Brain microvascular endothelial cell (primary cell): ENCODE data around the gene SYNPO2L.

ENCODE experiments used
- DNase-seq: peaks from one replicate; pipeline ENCODE4 v3.0.0-alpha.2; 2020
- H3K27ac ChIP-seq: fragments of 250-450 bp; sonication (Bioruptor Pico); 2 replicates; pipeline ENCODE4 v1.5.1; 2020; ENCODE audit warnings: mild to moderate bottlenecking, moderate library complexity
- H3K27me3 ChIP-seq: fragments of 250-450 bp; sonication (Bioruptor Pico); replicated peaks from 2 replicates; pipeline ENCODE4 v1.5.1; 2020; ENCODE audit warnings: mild to moderate bottlenecking
- H3K36me3 ChIP-seq: fragments of 250-450 bp; sonication (Bioruptor Pico); replicated peaks from 2 replicates; pipeline ENCODE4 v1.5.1; 2020; ENCODE audit warnings: mild to moderate bottlenecking
- H3K4me3 ChIP-seq: 2 replicates; pipeline ENCODE4 v1.5.1; 2011; ENCODE audit warnings: low read depth, mild to moderate bottlenecking, control low read depth, low read length, moderate library complexity
- in situ Hi-C: cut with HindIII; loops from 2 replicates; pipeline ENCODE4 v1.10.0; 2017; ENCODE audit warnings: low sequenced_read_pairs, low pct_ligation_motif_present
- TF ChIP-seq, protein P1 (sequence below): IDR thresholded peaks from 2 replicates; pipeline ENCODE4 v1.5.1; 2011; ENCODE audit warnings: low read depth, mild to moderate bottlenecking, moderate library complexity, low read length, control low read depth, inconsistent platforms; ENCODE audit errors: missing control alignments

The SYNPO2L gene

DNA sequence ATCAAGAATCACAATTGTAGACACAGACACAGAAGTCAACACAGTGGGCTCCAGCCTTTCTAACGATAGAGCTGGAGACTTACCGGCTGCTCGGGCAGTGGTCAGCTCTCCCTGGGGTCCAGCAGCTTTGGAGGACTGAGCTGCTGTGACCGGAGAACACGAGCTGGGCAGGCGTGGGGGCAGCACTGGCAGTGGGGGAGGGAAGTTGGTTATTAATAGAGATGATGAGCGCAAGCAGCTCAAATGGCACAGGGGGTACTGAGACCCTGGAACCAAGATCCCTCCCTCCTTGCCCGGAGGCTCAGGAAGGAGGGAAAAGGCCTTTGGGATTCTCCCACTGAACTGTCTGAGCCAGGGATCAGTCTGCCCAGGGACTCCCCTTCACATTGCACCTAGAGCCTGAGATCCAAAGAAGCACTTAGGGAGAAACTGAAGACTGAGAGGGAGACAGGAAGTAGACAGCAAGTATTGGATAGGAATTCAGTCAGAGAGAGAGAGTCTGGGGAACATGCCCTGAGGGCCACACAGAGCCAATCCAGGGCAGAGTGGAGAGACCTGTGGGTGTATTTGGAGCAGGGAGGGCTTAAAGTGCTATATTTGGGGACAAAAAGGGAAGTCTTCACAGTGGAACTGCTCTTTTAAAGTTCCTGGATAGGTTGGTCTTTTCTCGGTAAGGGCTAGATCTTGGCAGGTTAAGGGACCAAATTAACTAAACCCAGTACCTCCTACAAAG lies 14.3 kb downstream of the SYNPO2L start, which contains the start of gene MYOZ1:
Gene MYOZ1, minus strand, starts transcription at position 147 of the 733 bp plus-strand sequence. CDS start 1,457 bp downstream, outside the sequence.
- no peaks in the 10 kb centered on the region for H3K27me3 ChIP-seq
- no peaks in the 10 kb centered on the region for H3K36me3 ChIP-seq
- TF ChIP-seq, protein P1, sequence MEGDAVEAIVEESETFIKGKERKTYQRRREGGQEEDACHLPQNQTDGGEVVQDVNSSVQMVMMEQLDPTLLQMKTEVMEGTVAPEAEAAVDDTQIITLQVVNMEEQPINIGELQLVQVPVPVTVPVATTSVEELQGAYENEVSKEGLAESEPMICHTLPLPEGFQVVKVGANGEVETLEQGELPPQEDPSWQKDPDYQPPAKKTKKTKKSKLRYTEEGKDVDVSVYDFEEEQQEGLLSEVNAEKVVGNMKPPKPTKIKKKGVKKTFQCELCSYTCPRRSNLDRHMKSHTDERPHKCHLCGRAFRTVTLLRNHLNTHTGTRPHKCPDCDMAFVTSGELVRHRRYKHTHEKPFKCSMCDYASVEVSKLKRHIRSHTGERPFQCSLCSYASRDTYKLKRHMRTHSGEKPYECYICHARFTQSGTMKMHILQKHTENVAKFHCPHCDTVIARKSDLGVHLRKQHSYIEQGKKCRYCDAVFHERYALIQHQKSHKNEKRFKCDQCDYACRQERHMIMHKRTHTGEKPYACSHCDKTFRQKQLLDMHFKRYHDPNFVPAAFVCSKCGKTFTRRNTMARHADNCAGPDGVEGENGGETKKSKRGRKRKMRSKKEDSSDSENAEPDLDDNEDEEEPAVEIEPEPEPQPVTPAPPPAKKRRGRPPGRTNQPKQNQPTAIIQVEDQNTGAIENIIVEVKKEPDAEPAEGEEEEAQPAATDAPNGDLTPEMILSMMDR, result no peak
- H3K27ac ChIP-seq, result no peak within 1 kb of the TSS
- no peak within 1 kb of the TSS for H3K4me3 ChIP-seq
- in situ Hi-C loops, result no loop called here
- no peak for DNase-seq

DNA sequence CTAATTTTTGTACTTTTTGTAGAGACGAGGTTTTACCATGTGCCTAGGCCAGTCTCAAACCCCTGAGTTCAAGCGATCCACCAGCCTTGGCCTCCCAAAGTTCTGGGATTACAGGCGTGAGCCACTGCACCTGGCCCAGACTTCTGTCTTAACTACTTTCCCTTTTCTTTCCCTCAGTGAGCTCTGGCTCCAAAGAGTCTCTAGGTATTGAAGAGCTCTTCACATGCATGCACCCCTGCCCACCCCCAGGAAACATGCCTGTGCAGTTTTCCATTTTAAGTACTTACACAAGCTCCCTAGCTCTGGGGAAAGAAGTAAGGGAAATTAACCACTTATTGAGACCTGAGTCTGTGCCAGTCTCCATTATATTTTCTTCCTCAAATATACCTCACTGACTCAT lies 16.5 kb downstream of the SYNPO2L start:
- no peak for DNase-seq
- in situ Hi-C loops, result no loop called here
- no peaks in the 10 kb centered on the region for H3K27me3 ChIP-seq
- H3K27ac ChIP-seq, result no peak overlapping the region
- H3K36me3 ChIP-seq, result no peaks in the 10 kb centered on the region
- no peak overlapping the region for H3K4me3 ChIP-seq
- TF ChIP-seq, protein P1, result no peak

DNA sequence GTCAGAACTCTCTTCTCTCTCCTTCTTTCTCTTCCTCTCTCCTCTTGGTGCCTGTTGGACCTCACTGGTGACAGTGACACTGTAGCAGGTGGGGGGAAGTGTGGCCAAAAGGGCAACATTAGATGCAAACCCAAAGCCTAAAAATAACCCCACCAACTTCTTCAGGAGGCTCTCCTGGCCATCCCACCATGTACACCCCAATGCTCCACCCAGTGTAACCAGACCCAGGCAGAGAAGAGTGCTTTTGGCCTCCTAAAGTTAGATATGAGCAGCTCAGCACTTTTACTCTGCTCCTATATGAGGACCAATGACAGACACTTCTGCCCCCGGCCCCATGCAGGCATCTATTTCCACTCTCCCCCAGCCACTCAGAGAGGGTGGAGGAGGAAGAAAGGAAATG lies 20.0 kb downstream of the SYNPO2L start:
- in situ Hi-C loops, result no loop called here
- H3K27ac ChIP-seq, result no peak overlapping the region
- DNase-seq, result no peak
- H3K27me3 ChIP-seq, result no peaks in the 10 kb centered on the region
- H3K4me3 ChIP-seq, result no peak overlapping the region
- no peaks in the 10 kb centered on the region for H3K36me3 ChIP-seq
- TF ChIP-seq, protein P1, result no peak

DNA sequence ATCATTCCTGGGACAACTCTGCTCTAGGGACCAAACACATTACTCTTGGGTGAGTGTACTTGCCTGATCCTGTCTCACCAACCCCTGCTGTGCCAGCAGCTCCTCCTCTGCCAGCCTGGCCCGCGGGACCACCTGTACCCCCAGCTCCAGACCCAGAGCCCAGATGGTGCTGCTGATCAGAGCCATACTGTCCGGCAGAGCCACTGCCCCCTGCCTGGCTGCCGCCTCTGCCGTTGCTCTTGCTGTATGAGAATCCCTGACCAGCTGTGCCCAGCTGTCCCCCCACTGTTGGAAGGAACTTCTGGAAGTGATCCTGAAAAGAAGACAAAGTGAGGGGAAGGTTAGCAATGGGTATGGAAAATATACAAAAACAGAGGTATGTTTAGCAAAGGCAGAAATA lies 21.4 kb downstream of the SYNPO2L start:
- in situ Hi-C loops, result no loop called here
- DNase-seq, result no peak
- no peak overlapping the region for H3K27ac ChIP-seq
- no peaks in the 10 kb centered on the region for H3K27me3 ChIP-seq
- no peaks in the 10 kb centered on the region for H3K36me3 ChIP-seq
- TF ChIP-seq, protein P1, result no peak
- H3K4me3 ChIP-seq, result no peak overlapping the region

DNA sequence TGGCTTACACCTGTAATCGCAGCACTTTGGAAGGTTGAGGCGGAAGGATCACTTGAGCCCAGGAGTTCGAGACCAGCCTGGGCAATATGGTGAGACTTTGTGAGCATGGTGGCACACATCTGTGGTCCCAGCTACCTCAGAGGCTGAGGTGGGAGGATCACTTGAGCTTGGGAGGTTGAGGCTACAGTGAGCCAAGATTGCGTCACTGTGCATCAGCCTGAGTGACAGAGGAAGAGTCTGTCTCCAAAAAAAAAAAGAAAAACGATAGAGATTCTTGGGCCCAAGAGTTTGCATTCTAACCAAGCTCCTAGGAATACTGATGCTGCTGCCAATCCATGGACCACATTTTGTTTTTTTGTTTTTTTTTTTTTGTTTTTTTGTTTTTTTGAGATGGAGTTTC lies 26.7 kb downstream of the SYNPO2L start:
- Histone ChIP-seq H3K4me3 (no peak overlapping the region), H3K27ac (no peak overlapping the region), H3K27me3 (no peaks in the 10 kb centered on the region), H3K36me3 (no peaks in the 10 kb centered on the region)
- TF ChIP-seq, protein P1, result no peak
- no peak for DNase-seq
- in situ Hi-C loops, result no loop called here

DNA sequence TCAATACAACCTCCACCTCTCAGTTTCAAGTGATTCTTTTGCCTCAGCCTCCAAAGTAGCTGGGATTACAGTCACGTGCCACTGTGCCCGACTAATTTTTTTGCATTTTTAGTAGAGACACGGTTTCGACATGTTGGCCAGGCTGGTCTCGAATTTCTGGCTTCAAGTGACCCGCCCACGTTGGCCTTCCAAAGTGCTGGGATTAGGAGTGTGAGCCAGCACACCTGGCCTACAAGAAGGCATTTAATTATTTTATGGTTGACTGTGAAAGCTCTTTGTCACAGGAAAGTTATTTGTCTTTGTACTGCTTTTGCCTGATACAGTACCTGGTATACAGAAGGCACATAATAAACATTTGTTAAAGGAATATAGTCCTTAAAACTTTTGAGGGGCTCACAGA lies 27.4 kb downstream of the SYNPO2L start:
- in situ Hi-C loops, result no loop called here
- TF ChIP-seq, protein P1, result no peak
- Histone ChIP-seq H3K27ac (no peak overlapping the region), H3K36me3 (no peaks in the 10 kb centered on the region), H3K27me3 (no peaks in the 10 kb centered on the region), H3K4me3 (no peak overlapping the region)
- DNase-seq, result no peak
